Measurements from ENCODE around the gene ROGDI.

The ROGDI gene

GRCh38 chr16:4832698-4833343 lies 30.4 kb upstream of the ROGDI start:
- no peak overlapping the region for H3K4me3 ChIP-seq (replicated peaks; ENCODE audit: low read depth, low read length)
- TF ChIP-seq CTCF (IDR thresholded peaks at IDR 0.05; ENCODE audit: insufficient read depth, low read length, poor library complexity, severe bottlenecking) = no peak
- no peak for DNase-seq (ENCODE audit: extremely low read depth, insufficient read length)
- H3K27me3 ChIP-seq (replicated peaks; ENCODE audit: control insufficient read depth, insufficient read depth, low read length) = no peaks in the 10 kb centered on the region
- H3K36me3 ChIP-seq (ENCODE audit: control insufficient read depth, insufficient read depth, low read length) = peaks cover 31% of the 10 kb centered on the region

DNA sequence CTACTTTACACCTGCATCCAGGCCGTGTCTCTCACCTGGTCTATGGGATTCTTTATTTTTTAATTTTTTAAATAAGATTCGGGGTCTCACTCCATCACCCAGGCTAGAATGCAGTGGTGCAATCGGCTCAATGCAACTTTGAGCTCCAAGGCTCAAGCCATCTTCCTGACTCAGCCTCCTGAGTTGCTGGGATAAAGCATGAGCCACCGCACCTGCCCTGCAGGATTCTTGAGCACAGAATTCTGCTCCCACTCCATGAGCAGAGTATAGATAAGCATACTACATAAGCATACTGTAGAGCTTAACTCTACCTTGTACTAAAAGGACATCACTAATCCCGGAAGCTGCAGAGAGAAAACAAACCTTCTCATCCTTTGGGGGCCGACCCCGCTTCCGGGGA lies 29.2 kb upstream of the ROGDI start:
- peaks cover 35% of the 10 kb centered on the region for H3K36me3 ChIP-seq (ENCODE audit: control insufficient read depth, insufficient read depth, low read length)
- TF ChIP-seq CTCF (IDR thresholded peaks at IDR 0.05; ENCODE audit: insufficient read depth, low read length, poor library complexity, severe bottlenecking) = no peak
- no peak overlapping the region for H3K4me3 ChIP-seq (replicated peaks; ENCODE audit: low read depth, low read length)
- H3K27me3 ChIP-seq (replicated peaks; ENCODE audit: control insufficient read depth, insufficient read depth, low read length) = no peaks in the 10 kb centered on the region
- DNase-seq (ENCODE audit: extremely low read depth, insufficient read length) = no peak

DNA sequence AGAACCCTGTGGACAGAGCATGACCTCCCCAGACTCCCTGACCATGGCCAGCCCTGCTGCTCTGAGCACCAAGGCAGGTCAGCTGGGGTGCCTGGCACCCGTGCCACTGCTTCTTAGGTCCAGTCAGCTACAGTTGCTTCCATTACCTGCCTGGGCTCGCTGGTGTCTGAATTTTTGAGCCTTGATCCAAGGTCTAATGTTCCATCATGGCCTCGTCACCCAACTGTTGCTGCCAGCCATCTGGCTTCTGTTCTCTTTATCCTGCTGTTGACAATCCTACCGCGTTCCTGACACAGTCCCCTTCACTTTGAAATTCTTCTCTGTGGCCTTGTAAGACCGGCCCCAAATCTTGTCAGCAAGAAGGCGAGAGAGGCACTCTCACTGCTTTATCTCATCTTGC lies 28.0 kb upstream of the ROGDI start:
- DNase-seq (ENCODE audit: extremely low read depth, insufficient read length) = no peak
- H3K36me3 ChIP-seq (ENCODE audit: control insufficient read depth, insufficient read depth, low read length) = peaks cover 35% of the 10 kb centered on the region
- H3K4me3 ChIP-seq (replicated peaks; ENCODE audit: low read depth, low read length) = no peak overlapping the region
- no peak for TF ChIP-seq CTCF (IDR thresholded peaks at IDR 0.05; ENCODE audit: insufficient read depth, low read length, poor library complexity, severe bottlenecking)
- H3K27me3 ChIP-seq (replicated peaks; ENCODE audit: control insufficient read depth, insufficient read depth, low read length) = no peaks in the 10 kb centered on the region

- no peak for TF ChIP-seq CTCF (IDR thresholded peaks at IDR 0.05; ENCODE audit: insufficient read depth, low read length, poor library complexity, severe bottlenecking)
- Histone ChIP-seq H3K27me3 (replicated peaks; ENCODE audit: control insufficient read depth, insufficient read depth, low read length) (no peaks in the 10 kb centered on the region), H3K4me3 (replicated peaks; ENCODE audit: low read depth, low read length) (no peak overlapping the region), H3K36me3 (ENCODE audit: control insufficient read depth, insufficient read depth, low read length) (peaks cover 41% of the 10 kb centered on the region)
- DNase-seq (ENCODE audit: extremely low read depth, insufficient read length) = no peak
Observed at GRCh38 chr16:4828567-4829321, 26.3 kb upstream of the ROGDI start.

DNA sequence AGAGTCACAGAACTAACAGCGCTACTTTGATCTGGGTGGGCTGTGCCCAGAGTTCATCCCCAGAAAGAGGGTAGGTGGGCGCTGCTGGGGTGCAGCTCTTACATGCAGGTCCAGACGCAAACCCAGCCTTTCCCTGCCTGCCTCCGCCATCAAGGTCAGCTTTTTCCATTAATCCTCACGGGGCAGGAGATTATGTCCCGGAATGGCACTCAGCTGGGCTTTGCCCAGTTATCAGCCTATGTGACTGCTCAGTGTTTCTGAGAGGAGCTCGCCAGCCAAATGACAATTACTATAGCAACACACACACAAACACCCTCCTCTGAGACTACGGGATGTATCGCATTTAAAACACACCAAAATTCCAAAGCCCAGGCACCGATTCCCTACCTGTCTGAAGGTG lies 24.5 kb upstream of the ROGDI start:
- no peak for DNase-seq (ENCODE audit: extremely low read depth, insufficient read length)
- no peak for TF ChIP-seq CTCF (IDR thresholded peaks at IDR 0.05; ENCODE audit: insufficient read depth, low read length, poor library complexity, severe bottlenecking)
- H3K36me3 ChIP-seq (ENCODE audit: control insufficient read depth, insufficient read depth, low read length) = peaks cover 40% of the 10 kb centered on the region
- no peaks in the 10 kb centered on the region for H3K27me3 ChIP-seq (replicated peaks; ENCODE audit: control insufficient read depth, insufficient read depth, low read length)
- H3K4me3 ChIP-seq (replicated peaks; ENCODE audit: low read depth, low read length) = no peak overlapping the region
